NK-92 (cell line): Measurements from ENCODE around the gene GRPEL1.

ENCODE experiments used
- DNase-seq: peaks from one replicate; lab custom pipeline; 2025; ENCODE audit not compliant: unreplicated experiment; lab: John Stamatoyannopoulos, UW

Gene GRPEL1

GRCh38 chr4:7025040-7025602 lies 42.7 kb downstream of the GRPEL1 start:
- DNase-seq, result no peak

- DNase-seq, result no peak
Measured at GRCh38 chr4:7024336-7024890, 43.5 kb downstream of the GRPEL1 start.

- DNase-seq, result no peak
Measured at GRCh38 chr4:7023901-7024300, 44.0 kb downstream of the GRPEL1 start.

DNA sequence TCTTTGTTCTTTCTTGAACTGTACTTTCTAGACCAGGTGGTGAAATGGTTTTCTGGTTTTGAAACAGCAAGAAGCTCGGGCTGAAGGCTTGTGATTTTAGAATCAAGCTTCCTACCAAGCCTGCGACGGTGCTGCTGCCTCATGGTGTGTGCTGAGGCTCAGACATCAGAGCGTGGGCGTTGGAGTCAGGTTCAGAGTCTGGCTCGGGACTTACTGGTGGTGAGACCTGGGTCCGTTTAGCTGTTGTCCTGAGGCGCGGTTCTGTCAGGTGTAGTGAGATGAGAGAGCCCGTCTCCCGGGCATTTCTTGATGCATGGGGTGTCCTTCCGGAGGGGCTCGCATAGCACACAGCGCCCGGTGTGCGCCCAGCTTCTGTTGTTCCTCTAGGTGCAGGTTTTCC lies 44.4 kb downstream of the GRPEL1 start:
- no peak for DNase-seq

DNA sequence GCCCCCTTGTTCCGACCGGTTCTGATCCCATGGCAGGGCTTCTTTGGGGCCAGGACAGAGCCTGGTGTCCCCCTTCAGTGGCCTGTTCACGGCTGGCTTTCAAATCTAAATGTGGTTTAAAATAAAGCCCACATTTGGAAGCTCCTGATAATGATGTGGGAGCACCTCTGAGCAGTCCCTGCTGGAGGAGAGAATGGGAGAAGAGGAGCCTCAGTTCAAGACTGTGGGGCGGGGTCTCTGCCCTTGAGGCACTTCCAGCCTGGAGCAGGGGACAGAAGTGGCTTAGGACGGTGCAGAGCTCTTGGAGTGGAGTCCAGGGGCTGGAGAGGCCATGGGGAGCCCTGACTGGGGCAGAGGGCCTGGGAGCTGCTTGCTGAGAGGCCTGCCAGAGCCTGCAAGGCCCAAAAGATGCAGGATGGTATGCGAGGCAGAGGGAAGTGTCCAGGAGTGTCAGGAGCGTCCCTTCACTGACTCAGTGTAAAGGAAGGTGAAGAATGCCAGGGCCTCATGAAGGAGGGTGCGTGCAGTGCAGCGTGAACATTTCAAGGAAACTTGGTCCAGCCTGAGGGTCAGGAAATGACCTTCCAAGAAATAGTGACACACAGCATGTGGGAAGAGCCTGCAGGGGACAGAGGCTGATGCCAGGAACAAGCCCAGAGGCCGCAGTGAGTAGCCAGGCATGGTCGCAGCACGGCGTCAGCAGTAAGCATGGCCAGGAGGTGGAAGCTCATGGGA lies 45.8 kb downstream of the GRPEL1 start:
- DNase-seq, result no peak

- no peak for DNase-seq
Measured at GRCh38 chr4:7021355-7021754, 46.5 kb downstream of the GRPEL1 start.

GRCh38 chr4:7020856-7021255 lies 47.0 kb downstream of the GRPEL1 start:
- no peak for DNase-seq

GRCh38 chr4:7020290-7020689 lies 47.6 kb downstream of the GRPEL1 start:
- no peak for DNase-seq

- no peak for DNase-seq
Measured at GRCh38 chr4:7019367-7019766, 48.5 kb downstream of the GRPEL1 start.

- DNase-seq, result no peak
Measured at GRCh38 chr4:7018281-7018680, 49.6 kb downstream of the GRPEL1 start.

GRCh38 chr4:7017446-7018048 lies 50.3 kb downstream of the GRPEL1 start:
- DNase-seq, result no peak

GRCh38 chr4:7016512-7016911 lies 51.4 kb downstream of the GRPEL1 start:
- no peak for DNase-seq

GRCh38 chr4:7016086-7016485 lies 51.8 kb downstream of the GRPEL1 start:
- DNase-seq, result no peak

DNA sequence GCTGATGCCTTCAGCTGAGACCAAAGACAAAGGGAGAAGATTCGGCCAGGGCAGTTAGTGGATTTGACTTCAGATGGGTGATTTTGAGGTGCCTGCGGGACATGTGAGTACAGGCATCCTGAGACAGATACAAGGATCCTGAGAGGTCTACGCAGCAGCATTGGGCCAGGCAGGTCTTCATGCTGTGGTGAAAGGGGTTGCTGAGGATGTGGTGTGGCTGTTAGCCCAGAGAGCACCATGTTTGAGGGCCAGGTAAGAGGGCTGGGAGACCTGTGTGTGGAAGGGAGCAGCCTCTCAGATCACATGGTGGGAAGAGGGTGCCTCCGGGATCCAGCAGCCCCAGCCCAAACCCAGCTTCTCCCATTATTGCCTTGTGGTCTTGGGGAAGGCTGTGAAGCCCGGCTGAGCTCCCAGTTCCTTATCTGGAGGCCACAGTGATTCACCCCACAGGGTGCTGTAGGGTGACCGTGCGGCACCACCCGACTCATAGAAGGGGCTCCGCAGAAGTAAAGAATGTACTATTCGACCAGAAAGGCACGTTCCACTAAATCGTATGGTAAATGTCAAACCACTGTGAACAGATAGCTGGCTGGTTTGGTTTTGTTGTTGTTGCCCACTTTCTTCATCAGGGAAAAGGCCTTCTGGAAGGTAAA lies 52.4 kb downstream of the GRPEL1 start:
- no peak for DNase-seq

DNA sequence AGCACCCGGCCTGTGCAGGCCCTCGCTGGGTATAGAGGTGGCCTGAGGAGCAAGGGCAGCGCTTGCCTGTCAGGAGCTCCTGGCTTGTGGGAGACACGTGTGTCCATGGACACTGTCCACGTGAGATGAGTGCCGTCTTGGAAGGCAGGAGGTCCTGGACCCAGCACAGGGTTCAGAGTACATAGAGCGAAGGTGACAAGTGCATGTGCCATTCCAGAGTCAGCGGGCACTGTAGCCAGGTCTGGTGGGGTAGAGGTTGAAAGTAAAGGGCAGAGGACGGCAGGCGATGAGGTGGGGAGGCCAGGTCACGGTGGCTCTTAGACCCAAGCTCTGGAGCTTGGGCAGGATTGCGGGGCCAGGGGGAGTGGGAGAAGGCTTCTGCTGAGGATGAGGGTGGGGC lies 53.0 kb downstream of the GRPEL1 start:
- no peak for DNase-seq

- DNase-seq, result no peak
Measured at GRCh38 chr4:7013175-7013574, 54.7 kb downstream of the GRPEL1 start.

GRCh38 chr4:7009564-7009963 lies 58.3 kb downstream of the GRPEL1 start:
- no peak for DNase-seq
